HG03432 (cell line): ENCODE measurements around the gene ZFR2.
"Not testable (repeated sequence)": the region's sequence is repeated elsewhere in the genome, so short reads cannot be mapped to it uniquely, and the experiment has no call there.

Experiments
- ATAC-seq: cut with Tn5 transposase; IDR thresholded peaks from one replicate; pipeline ENCODE4 v1.9.1; 2021; ENCODE audit warnings: mild to moderate bottlenecking, moderate library complexity; ENCODE audit not compliant: unreplicated experiment

The ZFR2 gene

GRCh38 chr19:3816566-3817218 lies 52.1 kb downstream of the ZFR2 start:
- no peak for ATAC-seq

DNA sequence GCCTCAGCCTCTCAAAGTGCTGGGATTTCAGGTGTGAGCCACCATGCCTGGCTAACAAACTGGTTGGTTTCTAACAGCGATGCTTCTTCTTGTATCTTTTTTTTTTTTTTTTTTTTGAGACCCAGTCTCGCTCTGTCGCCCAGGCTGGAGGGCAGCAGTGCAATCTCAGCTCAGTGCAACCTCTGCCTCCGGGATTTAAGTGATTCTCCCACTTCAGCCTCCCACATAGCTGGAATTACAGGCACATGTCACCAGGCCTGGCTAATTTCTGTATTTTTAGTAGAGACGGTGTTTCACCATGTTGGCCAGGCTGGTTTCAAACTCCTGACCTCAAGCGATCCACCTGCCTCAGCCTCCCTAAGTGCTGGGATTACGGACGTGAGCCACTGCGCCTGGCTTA lies 52.7 kb downstream of the ZFR2 start:
- not testable (repeated sequence) for ATAC-seq

GRCh38 chr19:3814648-3815047 lies 54.2 kb downstream of the ZFR2 start:
- ATAC-seq = no peak

- no peak for ATAC-seq
Observed at GRCh38 chr19:3813473-3814392, 55.1 kb downstream of the ZFR2 start.

GRCh38 chr19:3810708-3811355 lies 58.0 kb downstream of the ZFR2 start:
- no peak for ATAC-seq

DNA sequence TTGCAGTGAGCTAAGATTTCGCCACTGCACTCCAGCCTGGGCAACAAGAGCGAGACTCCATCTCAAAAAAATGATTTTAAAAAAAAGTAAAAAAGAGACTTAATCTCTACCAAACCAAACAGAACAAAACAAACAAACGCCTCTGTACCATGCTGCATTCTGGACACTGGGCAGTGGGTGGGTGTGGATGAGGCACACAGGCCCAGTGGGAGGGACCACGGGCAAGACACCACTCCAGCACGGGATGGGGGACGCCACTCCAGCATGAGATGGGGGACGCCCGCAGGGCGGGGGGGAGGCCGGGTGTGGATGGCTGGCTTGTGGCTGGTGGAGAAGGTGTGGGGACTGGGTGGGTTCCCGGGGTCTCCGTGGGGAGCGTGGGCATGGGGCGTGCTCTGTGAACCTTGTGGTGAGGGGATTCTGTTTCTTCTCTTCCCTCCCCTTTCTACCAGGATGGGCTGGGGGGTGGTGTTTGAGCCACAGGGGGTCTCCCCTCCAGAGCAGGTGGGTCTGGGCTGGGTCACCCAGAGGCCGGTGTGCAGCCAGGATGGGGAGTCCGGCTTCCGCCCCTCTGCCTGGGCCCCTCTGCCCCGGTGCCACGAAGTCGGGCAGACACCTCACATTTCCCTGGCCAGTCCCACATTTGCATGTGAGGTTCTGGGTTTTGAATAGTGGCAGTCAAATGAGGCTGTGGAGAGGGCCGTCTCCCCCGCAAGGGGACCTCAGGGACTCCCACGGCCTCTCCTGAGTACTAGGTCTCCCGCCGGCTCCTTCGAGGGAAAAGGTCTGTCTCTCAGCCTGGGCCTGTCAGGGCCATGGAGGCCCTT lies 58.7 kb downstream of the ZFR2 start:
- no peak for ATAC-seq

- ATAC-seq = no peak
Observed at GRCh38 chr19:3808420-3809143, 60.3 kb downstream of the ZFR2 start.

DNA sequence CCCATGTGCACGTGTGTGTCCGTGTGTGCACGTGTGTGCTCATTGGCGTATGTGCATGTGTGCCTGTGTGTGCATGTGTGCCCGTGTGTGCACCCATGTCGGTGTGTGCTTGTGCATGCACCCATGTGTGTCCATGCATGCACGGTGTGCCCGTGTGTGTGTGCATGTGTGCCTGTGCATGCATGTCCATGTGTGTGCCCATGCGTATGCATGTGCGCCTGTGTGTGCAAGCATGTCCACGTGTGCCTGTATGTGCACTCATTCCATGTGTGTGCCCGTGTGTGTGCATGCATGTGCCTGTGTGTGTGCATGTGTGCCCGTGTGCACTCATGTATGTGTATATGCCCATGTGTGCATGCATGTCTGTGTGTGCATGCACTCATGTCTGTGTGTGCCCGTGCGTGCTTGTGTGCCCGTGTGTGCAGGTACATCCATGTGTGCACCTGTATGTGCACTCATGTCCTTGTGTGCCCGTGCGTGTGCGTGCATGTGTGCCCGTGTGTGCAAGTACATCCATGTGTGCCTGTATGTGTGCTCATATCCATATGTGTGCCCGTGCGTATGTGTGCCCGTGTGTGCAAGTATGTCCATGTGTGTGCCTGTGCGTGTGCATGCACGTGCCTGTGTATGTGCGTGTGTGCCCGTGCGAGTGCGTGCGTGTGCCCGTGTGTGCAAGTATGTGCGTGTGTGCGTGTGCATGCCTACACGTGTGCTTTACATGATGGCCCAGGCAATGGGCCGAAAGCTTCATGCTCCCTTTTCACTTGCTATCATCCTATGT lies 61.1 kb downstream of the ZFR2 start:
- ATAC-seq = no peak

- ATAC-seq = no peak
Observed at GRCh38 chr19:3807131-3807480, 61.7 kb downstream of the ZFR2 start.

DNA sequence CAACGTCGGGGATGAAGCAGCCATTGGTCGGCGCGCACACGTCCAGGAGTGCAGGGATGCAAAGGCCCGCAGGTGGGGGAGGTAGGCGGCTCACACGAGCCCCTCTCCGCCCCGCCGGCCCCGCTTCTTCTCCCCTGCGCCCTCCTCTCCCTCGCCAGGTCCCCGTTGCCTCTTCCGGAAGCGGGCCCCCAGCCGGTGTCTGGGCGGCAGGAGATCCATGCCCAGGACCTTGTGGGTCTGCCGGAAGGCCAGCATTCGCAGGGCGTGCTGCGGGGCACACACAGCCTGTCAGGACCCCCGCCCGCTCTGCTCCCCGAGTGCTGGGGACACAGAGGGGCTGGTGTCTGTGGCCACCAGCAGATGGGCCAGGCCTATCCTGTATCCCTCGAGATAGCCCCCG lies 63.0 kb downstream of the ZFR2 start:
- no peak for ATAC-seq

GRCh38 chr19:3804429-3804828 lies 64.4 kb downstream of the ZFR2 start:
- no peak for ATAC-seq

DNA sequence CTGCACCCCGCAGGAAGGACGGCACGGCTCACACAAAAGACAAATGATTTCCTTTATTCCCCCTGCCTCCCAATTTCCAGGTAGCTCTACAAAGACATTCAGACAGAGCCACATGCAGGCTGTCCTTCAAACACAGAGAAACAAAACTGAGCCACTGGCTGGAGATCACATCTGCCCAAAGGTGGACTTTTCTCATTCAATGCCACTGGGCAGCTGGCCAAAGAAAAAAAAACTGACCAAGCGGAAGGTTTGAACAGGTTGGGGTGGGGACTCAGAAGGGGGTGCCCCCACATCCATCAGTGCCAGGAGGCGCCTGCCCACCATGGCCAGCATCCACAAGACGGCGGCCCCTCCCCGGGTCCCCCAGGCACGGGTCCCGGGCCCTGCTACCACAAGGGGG lies 64.9 kb downstream of the ZFR2 start:
- no peak for ATAC-seq

DNA sequence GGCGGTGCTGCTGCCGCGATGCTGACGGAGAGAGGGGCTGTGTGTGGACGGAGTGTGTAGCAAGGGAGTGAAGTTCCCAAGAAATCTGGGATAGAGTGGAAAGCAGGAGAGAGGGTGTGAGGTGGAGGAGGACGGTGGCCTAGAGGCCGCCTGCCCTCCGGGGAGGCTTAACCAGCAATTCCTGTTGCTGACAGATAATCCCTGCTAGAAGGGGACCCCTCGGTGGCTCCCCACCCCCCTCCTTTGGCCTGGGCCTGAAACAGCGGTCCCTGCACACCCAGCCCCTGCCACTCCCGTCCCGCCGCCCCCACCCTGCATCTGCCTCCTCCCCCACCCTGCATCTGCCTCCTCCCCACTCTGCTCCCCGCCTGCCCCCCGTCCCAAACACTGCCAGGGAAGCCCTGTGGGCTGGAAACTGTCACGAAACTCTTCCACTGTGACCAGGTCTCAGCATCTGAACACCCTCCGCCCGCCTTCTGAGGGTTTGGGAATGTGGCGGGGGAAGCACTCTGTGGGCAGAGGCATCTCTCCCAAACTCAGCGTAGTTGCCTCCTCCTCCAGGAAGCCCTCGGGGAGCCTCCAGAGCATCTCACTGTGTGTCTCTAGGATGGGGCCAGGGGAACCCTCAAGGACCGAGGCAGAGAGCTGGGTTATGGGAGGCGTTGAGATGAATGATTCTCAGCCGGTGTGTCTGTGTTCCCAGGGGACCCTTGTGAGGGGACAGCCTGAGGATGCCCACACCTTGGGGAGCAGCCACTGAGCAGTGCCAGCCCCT lies 65.5 kb downstream of the ZFR2 start:
- no peak for ATAC-seq

- ATAC-seq = no peak
Observed at GRCh38 chr19:3801412-3802096, 67.3 kb downstream of the ZFR2 start.

DNA sequence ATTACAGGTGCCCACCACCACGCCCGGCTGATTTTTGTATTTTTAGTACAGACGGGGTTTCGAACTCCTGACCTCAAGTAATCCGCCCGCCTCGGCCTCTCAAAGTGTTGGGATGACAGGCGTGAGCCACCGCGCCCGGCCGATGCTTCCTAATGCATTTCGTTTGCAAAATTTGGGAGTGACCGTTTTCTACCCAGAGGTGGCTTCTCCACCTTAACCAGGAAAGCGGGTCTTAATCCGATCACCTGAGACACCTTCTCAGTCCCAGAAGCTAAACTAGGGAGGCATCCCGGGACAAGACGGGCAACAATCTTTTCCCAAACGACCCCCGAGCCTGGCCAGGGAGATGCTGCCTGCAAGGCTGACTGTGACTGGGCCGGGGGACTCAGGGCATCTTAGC lies 67.8 kb downstream of the ZFR2 start:
- no peak for ATAC-seq

DNA sequence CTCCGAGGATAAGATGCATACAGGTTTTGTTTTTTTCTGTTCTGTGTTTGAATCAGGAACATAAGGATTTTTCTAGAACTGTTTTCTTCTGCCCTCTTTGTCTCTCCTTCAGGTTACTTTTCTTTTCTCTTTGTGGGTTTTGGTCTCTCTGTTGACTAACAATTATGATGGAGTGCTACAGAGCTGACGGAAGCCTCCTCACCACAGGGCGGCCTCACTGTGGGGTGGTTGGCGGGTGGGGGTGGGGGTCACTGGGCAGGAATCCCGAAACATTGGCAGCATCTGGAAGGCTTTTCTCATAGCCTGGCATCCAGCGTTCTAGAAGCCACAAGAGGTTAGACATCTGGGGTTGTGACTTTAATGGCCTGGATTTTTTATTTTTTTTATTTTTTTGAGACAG lies 70.7 kb downstream of the ZFR2 start:
- ATAC-seq = no peak

- no peak for ATAC-seq
Observed at GRCh38 chr19:3796358-3796757, 72.5 kb downstream of the ZFR2 start.

- no peak for ATAC-seq
Observed at GRCh38 chr19:3793799-3794198, 75.0 kb downstream of the ZFR2 start.
